ENCODE data around the gene TCEA2. TPM values are rescaled to one million over a fixed set of nuclear protein-coding genes. Genes with fewer than 3 reads are reported as not detected.

The TCEA2 gene
- total and polyA plus RNA-seq, 2 donors: 24.6 to 53.2 TPM

GRCh38 chr20:64078934-64079272 is 15.9 kb downstream of the TCEA2 start:
- peaks cover 37 to 66% of the 10 kb centered on the region in 2 donors for H3K4me1 ChIP-seq (ENCODE audit: control insufficient read depth in 2 of 2, insufficient read depth in 2 of 2, low read length in 2 of 2)

GRCh38 chr20:64079273-64080012 is 16.4 kb downstream of the TCEA2 start, which contains the start of gene RGS19:
TSS of gene RGS19 (minus strand) at chr20:64079518. CDS start at chr20:64076886, 2,632 bp downstream.
- Histone ChIP-seq H3K27me3 (ENCODE audit: control insufficient read depth in 2 of 2, insufficient read depth in 1 of 2, low read length in 1 of 2) (peaks cover 23 to 54% of the 10 kb centered on the region in 2 donors), H3K4me1 (ENCODE audit: control insufficient read depth in 2 of 2, insufficient read depth in 2 of 2, low read length in 2 of 2) (peaks cover 43 to 70% of the 10 kb centered on the region in 2 donors), H3K27ac (ENCODE audit: low read depth in 1 of 2, low read length in 1 of 2) (peak within 1 kb of the TSS; percentile 93 to 95), H3K9me3 (ENCODE audit: control insufficient read depth in 2 of 2, insufficient read depth in 1 of 2, low read length in 1 of 2) (peaks cover 1 to 8% of the 10 kb centered on the region in 2 donors), H3K36me3 (ENCODE audit: control insufficient read depth in 2 of 2, insufficient read depth in 2 of 2, low read length in 1 of 2) (peaks cover 12 to 17% of the 10 kb centered on the region in 2 donors), H3K4me3 (ENCODE audit: low read length in 2 of 2) (peak within 1 kb of the TSS; percentile 71 to 83)
- WGBS: under 1% methylated on average over 73 of the region's 73 CpGs
- DNase-seq (ENCODE audit: low read depth in 6 of 9, low spot score in 9 of 9): peak in 4 of 9 donors; percentile 47 to 85 (median 70)

More at GRCh38 chr20:64078934-64079272, 15.9 kb downstream of the TCEA2 start:
- H3K27ac ChIP-seq (ENCODE audit: low read depth in 1 of 2, low read length in 1 of 2): peak overlapping the region; percentile 62 to 93
- H3K9me3 ChIP-seq (ENCODE audit: control insufficient read depth in 2 of 2, insufficient read depth in 1 of 2, low read length in 1 of 2): peaks cover 1 to 8% of the 10 kb centered on the region in 2 donors
- DNase-seq (ENCODE audit: low read depth in 6 of 9, low spot score in 9 of 9): no peak
- peak overlapping the region; percentile 71 to 83 for H3K4me3 ChIP-seq (ENCODE audit: low read length in 2 of 2)
- peaks cover 17 to 22% of the 10 kb centered on the region in 2 donors for H3K36me3 ChIP-seq (ENCODE audit: control insufficient read depth in 2 of 2, insufficient read depth in 2 of 2, low read length in 1 of 2)
- whole genome bisulfite sequencing: 2% methylated on average over 4 of the region's 4 CpGs
- peaks cover 17 to 49% of the 10 kb centered on the region in 2 donors for H3K27me3 ChIP-seq (ENCODE audit: control insufficient read depth in 2 of 2, insufficient read depth in 1 of 2, low read length in 1 of 2)

GRCh38 chr20:64080013-64080812 is 17.2 kb downstream of the TCEA2 start, which contains the start of gene OPRL1:
TSS of gene OPRL1 (plus strand) at chr20:64080082. CDS start at chr20:64092721, 12,639 bp downstream.
- Histone ChIP-seq H3K36me3 (ENCODE audit: control insufficient read depth in 2 of 2, insufficient read depth in 2 of 2, low read length in 1 of 2) (peaks cover 4 to 9% of the 10 kb centered on the region in 2 donors), H3K27me3 (ENCODE audit: control insufficient read depth in 2 of 2, insufficient read depth in 1 of 2, low read length in 1 of 2) (peaks cover 30 to 62% of the 10 kb centered on the region in 2 donors), H3K4me1 (ENCODE audit: control insufficient read depth in 2 of 2, insufficient read depth in 2 of 2, low read length in 2 of 2) (peaks cover 43 to 74% of the 10 kb centered on the region in 2 donors), H3K27ac (ENCODE audit: low read depth in 1 of 2, low read length in 1 of 2) (peak within 1 kb of the TSS; percentile 62 to 93), H3K4me3 (ENCODE audit: low read length in 2 of 2) (peak within 1 kb of the TSS; percentile 71 to 83), H3K9me3 (ENCODE audit: control insufficient read depth in 2 of 2, insufficient read depth in 1 of 2, low read length in 1 of 2) (peaks cover 1 to 8% of the 10 kb centered on the region in 2 donors)
- DNase-seq (ENCODE audit: low read depth in 6 of 9, low spot score in 9 of 9): peak in 1 of 9 donors; percentile 51
- 7% methylated on average over 62 of the region's 62 CpGs for WGBS

GRCh38 chr20:64080813-64081623 is 18.0 kb downstream of the TCEA2 start:
- H3K36me3 ChIP-seq (ENCODE audit: control insufficient read depth in 2 of 2, insufficient read depth in 2 of 2, low read length in 1 of 2): peaks cover 0 to 5% of the 10 kb centered on the region in 2 donors
- peaks cover 1 to 9% of the 10 kb centered on the region in 2 donors for H3K9me3 ChIP-seq (ENCODE audit: control insufficient read depth in 2 of 2, insufficient read depth in 1 of 2, low read length in 1 of 2)
- H3K27me3 ChIP-seq (ENCODE audit: control insufficient read depth in 2 of 2, insufficient read depth in 1 of 2, low read length in 1 of 2): peaks cover 34 to 70% of the 10 kb centered on the region in 2 donors
- peak overlapping the region in 1 of 2 donors; percentile 37 for H3K27ac ChIP-seq (ENCODE audit: low read depth in 1 of 2, low read length in 1 of 2)
- H3K4me1 ChIP-seq (ENCODE audit: control insufficient read depth in 2 of 2, insufficient read depth in 2 of 2, low read length in 2 of 2): peaks cover 43 to 73% of the 10 kb centered on the region in 2 donors
- DNase-seq (ENCODE audit: low read depth in 6 of 9, low spot score in 9 of 9): no peak
- 91% methylated on average over 17 of the region's 17 CpGs for WGBS
- peak overlapping the region in 1 of 2 donors; percentile 46 for H3K4me3 ChIP-seq (ENCODE audit: low read length in 2 of 2)

- Histone ChIP-seq H3K9me3 (ENCODE audit: control insufficient read depth in 2 of 2, insufficient read depth in 1 of 2, low read length in 1 of 2) (peaks cover under 1 to 13% of the 10 kb centered on the region in 2 donors), H3K4me1 (ENCODE audit: control insufficient read depth in 2 of 2, insufficient read depth in 2 of 2, low read length in 2 of 2) (peaks cover 41 to 68% of the 10 kb centered on the region in 2 donors), H3K27me3 (ENCODE audit: control insufficient read depth in 2 of 2, insufficient read depth in 1 of 2, low read length in 1 of 2) (peaks cover 36 to 76% of the 10 kb centered on the region in 2 donors), H3K4me3 (ENCODE audit: low read length in 2 of 2) (no peak overlapping the region), H3K27ac (ENCODE audit: low read depth in 1 of 2, low read length in 1 of 2) (no peak overlapping the region), H3K36me3 (ENCODE audit: control insufficient read depth in 2 of 2, insufficient read depth in 2 of 2, low read length in 1 of 2) (no peaks in the 10 kb centered on the region)
- WGBS: 99% methylated on average over 6 of the region's 6 CpGs
- no peak for DNase-seq (ENCODE audit: low read depth in 6 of 9, low spot score in 9 of 9)
These were observed 18.6 kb downstream of the TCEA2 start for GRCh38 chr20:64081624-64081964.

- Histone ChIP-seq H3K36me3 (ENCODE audit: control insufficient read depth in 2 of 2, insufficient read depth in 2 of 2, low read length in 1 of 2) (no peaks in the 10 kb centered on the region), H3K4me1 (ENCODE audit: control insufficient read depth in 2 of 2, insufficient read depth in 2 of 2, low read length in 2 of 2) (peaks cover 35 to 61% of the 10 kb centered on the region in 2 donors), H3K27me3 (ENCODE audit: control insufficient read depth in 2 of 2, insufficient read depth in 1 of 2, low read length in 1 of 2) (peaks cover 36 to 79% of the 10 kb centered on the region in 2 donors), H3K4me3 (ENCODE audit: low read length in 2 of 2) (no peak overlapping the region), H3K9me3 (ENCODE audit: control insufficient read depth in 2 of 2, insufficient read depth in 1 of 2, low read length in 1 of 2) (peaks cover 3 to 18% of the 10 kb centered on the region in 2 donors), H3K27ac (ENCODE audit: low read depth in 1 of 2, low read length in 1 of 2) (no peak overlapping the region)
- peak in 1 of 9 donors; percentile 46 for DNase-seq (ENCODE audit: low read depth in 6 of 9, low spot score in 9 of 9)
- 6% methylated on average over 13 of the region's 13 CpGs for WGBS
These were observed 19.2 kb downstream of the TCEA2 start for GRCh38 chr20:64082126-64082731.

GRCh38 chr20:64082820-64083377 is 19.9 kb downstream of the TCEA2 start:
- Histone ChIP-seq H3K27me3 (ENCODE audit: control insufficient read depth in 2 of 2, insufficient read depth in 1 of 2, low read length in 1 of 2) (peaks cover 36 to 81% of the 10 kb centered on the region in 2 donors), H3K4me3 (ENCODE audit: low read length in 2 of 2) (peak overlapping the region in 1 of 2 donors; percentile 13), H3K4me1 (ENCODE audit: control insufficient read depth in 2 of 2, insufficient read depth in 2 of 2, low read length in 2 of 2) (peaks cover 29 to 55% of the 10 kb centered on the region in 2 donors), H3K27ac (ENCODE audit: low read depth in 1 of 2, low read length in 1 of 2) (no peak overlapping the region), H3K9me3 (ENCODE audit: control insufficient read depth in 2 of 2, insufficient read depth in 1 of 2, low read length in 1 of 2) (peaks cover 3 to 20% of the 10 kb centered on the region in 2 donors), H3K36me3 (ENCODE audit: control insufficient read depth in 2 of 2, insufficient read depth in 2 of 2, low read length in 1 of 2) (no peaks in the 10 kb centered on the region)
- WGBS: 18% methylated on average over 13 of the region's 13 CpGs
- DNase-seq (ENCODE audit: low read depth in 6 of 9, low spot score in 9 of 9): no peak

GRCh38 chr20:64083378-64083803 is 20.4 kb downstream of the TCEA2 start:
- under 1% methylated on average over 52 of the region's 52 CpGs for WGBS
- H3K36me3 ChIP-seq (ENCODE audit: control insufficient read depth in 2 of 2, insufficient read depth in 2 of 2, low read length in 1 of 2): no peaks in the 10 kb centered on the region
- peak overlapping the region; percentile 13 to 60 for H3K4me3 ChIP-seq (ENCODE audit: low read length in 2 of 2)
- peaks cover 36 to 85% of the 10 kb centered on the region in 2 donors for H3K27me3 ChIP-seq (ENCODE audit: control insufficient read depth in 2 of 2, insufficient read depth in 1 of 2, low read length in 1 of 2)
- H3K27ac ChIP-seq (ENCODE audit: low read depth in 1 of 2, low read length in 1 of 2): no peak overlapping the region
- H3K9me3 ChIP-seq (ENCODE audit: control insufficient read depth in 2 of 2, insufficient read depth in 1 of 2, low read length in 1 of 2): peaks cover 3 to 22% of the 10 kb centered on the region in 2 donors
- peaks cover 24 to 50% of the 10 kb centered on the region in 2 donors for H3K4me1 ChIP-seq (ENCODE audit: control insufficient read depth in 2 of 2, insufficient read depth in 2 of 2, low read length in 2 of 2)
- peak in 3 of 9 donors; percentile 66 to 80 (median 68) for DNase-seq (ENCODE audit: low read depth in 6 of 9, low spot score in 9 of 9)

Measured in thymus (tissue), 11 donors.